Hematopoietic multipotent progenitor cell treated with erythropoietin and hydrocortisone succinate and interleukin-3 and kit ligand, for 15 days (in vitro differentiated cells): ENCODE measurements around the gene STIP1.
A peak's percentile ranks its signal among the peaks of the same experiment; 100 is the strongest.

Experiments
- DNase-seq: peaks from one replicate; pipeline ENCODE4 v3.0.0-alpha.2; 2015; ENCODE audit warnings: low spot score

Gene STIP1

DNA sequence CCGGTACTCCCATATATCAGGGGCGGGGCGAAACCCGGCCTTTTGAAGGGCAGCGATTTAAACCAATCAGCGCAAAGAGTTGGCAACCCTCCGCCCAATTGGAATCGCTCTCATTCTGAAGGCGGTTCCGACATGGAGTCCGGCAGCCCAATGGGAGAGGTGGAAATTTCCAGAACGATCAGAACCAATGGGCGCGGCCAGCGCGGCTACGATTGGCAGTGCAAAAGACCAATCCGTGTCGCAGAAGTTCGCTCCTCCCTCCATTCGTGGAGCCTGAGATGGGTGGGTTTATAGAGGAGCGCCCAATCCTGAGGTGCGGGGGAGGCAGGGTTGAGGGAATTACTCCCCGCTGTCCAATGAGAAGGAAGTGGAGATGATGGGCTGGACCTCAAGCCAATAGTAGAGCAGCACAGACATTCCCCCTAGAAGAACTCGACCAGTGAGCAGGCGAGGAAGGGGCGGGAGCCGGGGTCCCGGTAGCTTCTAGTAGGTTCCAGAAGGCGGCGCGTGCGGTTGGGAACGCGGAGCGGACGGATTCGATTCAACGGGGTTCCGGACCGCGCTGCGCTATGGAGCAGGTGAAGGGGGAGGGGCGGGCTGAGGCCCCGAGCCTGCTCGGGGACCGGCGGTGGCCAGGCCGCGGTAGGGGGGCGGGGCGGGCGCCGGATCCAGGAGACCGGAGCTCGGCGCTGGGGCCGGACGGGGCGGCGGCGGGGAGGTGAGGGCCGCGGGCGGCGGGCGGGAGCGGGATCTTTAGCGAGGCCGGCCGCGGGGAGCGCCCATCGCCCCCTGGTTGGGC, at the start of gene STIP1:
TSS of gene STIP1 (plus strand) at position 479 of the 799 bp plus-strand sequence. CDS start at position 570, 91 bp downstream.
- peak; percentile 100 for DNase-seq

DNA sequence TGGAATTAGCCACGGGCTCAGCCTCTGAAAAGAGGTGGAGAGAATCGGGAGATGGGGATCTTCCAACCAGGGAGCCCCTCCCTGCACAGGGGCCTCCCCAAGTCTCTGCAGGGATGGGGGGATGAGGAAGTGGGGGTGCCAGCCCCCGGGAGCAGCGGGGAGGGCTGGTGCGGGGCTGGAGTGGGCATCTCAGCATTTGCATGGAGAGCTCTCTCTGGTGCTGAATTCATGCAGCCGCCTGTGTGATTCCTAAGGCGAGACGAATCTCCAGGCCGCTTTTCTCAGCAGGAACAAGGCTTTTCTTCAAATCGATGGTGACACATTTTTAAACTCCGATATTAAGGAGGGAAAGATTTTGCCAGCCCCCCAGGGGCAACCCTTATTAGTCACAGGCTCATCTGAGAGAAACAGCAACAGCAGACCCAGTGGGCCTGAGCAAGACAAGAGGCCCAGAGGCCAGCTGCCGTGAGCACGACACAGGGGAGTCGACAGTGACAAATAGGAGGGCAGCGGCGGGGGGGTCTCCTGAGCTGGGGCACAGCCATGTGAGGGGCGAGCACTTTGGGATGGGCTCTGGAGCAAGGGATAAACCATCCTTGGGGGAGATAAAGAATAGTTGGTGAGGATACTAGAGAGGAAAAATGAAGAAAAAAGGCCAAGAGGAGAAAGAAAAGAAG, 49.1 kb upstream of the STIP1 start:
- no peak for DNase-seq

DNA sequence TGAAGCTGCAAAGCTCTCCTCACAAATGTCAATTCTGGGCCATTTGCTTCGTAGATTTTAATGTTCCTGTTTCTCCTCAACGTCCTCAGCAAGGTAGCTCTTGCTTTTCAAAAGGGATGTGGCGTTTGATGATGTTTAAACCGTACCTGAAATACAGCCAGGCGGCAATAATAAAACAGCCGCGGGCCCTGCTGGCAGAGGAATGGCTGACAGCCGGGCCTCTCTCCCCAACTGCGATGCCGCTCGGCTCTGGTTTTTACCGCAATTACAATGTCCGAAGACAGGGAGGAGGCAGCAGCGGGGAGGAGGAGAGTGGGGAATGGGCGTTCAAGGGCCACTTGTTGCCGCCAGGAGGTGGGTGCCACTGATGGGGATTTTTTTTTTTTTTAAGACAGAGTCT, 47.6 kb upstream of the STIP1 start:
- no peak for DNase-seq

DNA sequence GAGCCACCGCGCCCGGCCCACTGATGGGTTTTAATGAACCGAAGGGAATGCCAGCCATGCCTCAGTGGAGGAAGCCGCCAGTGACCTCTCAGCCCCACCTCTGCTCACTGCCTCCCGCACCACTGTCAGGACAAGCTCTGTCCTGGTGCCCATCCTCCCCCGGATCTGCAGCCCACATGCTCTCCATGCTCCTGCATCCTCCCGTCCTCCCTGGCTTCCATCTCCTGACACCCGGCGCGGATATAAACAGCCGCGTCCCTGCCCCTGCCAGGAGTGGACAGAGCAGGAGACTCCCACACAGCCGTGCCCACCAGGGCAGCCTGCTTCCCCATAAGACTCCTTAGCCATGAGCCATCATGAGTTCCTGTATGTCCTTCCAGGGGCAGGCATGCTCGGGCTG, 46.9 kb upstream of the STIP1 start:
- DNase-seq: no peak

DNA sequence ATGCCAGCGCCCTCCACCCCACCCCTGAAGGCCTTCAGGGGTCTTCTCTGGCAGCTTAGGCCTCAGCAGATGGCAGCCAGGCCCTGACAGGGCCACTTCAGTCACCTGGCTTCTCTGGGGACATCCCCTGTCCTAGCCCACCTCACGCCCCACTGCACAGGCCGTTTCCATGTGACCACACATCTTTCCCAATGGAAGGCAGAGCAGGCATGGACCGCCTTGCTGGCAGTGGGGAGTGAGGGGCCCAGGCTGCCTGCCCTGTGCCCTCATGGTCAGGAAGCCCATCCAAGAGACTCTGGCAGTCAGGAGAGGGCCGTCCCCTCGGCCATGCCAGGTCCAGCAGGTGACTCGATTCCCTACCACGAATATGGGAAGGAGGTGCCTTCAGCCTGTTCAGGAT, 45.9 kb upstream of the STIP1 start:
- DNase-seq: no peak

DNA sequence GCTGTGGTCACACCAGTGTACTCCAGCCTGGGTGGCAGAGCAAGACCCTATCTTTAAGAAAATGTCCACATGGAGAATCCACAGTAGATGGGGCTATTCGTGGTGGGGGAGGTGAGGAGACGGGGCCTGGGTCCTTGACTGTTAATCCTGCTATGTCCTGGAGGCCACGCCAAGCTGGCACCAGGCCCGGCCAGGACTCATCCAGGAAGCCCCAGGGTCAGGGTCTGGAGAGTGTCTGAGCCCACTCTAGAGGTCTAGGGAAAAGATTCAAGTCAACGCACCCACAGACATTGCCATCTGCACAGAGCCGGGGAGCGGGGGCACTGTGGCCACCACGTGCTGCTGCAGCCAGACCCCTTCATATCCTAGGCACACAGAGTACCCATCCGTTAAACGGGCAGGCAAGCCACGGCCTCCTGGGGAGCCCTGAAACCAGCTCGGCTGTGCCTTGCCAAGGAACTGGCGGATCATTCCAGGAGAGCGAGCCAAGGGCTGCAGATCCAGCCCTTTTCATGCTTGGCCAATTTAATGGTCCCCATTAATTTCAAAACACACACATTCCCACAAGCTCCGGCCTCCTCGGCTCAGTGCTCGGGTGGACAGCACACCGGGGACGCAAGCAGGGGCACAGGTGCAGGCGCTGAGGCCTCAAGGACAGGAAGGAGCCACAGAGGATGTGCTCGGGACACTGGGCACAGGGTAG, 44.7 kb upstream of the STIP1 start:
- no peak for DNase-seq

DNA sequence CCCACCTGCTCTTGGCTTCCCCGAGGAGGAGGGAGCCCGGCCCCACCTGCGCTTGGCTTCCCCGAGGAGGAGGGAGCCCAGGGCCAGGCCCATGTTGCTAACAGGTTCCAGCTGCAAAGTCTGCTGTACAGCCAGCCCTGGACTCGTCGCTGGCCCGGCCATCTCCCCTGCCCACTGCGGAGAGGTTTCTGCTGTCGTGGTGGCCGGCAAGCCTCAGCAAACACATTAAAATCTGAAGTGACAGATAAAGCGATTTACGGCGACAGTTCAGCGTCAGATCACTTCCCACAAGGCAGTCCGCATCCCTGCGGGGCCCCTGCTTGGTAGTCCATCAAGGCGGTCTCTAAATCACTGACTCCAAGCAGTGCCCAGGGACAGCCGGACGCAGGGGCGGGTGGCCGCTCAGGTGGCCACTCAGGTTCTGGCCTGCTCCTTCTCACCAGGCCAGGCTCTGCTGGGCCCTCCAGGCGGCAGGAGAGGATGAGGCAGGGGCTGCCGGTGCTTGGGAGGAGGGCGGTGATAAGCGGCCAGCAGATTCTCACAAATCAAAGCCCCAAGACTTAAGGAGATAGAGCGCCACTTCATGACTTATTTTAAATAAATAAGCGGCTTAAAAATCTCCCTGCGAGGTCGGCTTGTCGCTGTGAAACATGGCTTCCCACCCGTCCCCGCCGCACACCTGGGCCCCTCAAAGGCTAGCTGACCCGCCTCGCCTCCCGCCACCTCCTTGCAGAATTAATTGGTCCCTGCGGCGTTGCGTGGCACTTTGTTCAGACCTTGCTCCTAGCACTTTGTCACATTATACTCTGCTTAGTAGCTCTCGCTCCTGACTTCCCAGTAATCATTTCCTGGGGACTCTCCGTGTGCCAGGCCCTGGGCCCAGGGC, 41.1 kb upstream of the STIP1 start:
- no peak for DNase-seq

DNA sequence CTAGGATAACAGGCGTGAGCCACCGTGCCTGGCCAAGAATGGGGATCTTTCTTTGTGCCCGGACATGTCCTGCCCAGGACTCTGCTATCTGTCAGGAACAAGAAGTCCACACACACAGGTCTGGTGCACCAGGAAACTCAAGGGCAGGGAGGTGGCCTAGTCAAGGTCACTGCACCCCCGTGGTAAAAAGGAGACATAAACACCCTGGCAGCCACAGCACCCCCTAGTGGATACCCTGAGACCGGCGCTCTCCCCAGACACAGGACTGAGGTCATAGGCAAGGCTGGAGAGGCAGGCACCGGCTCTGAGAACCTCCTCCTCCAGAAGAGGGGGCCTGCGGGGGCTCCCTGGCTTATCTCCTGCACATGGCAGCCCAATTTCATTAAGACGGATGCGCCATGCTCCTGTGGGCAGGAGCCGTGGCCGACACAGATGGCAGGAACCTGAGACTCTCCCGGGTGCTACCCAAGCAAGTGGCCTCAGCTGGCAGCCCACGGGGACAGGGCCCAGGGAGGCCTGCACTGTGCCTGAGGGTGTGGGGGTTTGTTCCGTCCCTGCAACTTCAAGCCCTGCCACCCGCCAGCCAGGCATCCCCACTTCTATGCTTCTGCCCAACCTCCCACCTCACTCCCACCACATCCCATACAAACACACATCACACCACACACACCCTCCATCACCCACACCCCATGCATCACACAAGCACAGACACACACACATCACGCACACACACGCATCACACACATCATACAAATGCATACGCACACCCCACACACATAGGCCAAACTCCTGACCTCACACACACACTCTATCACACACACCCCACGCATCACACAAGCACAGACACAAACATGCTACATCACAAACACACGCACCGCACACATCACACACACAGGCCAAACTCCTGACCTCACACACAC, 39.7 kb upstream of the STIP1 start:
- DNase-seq: peak; percentile 66

DNA sequence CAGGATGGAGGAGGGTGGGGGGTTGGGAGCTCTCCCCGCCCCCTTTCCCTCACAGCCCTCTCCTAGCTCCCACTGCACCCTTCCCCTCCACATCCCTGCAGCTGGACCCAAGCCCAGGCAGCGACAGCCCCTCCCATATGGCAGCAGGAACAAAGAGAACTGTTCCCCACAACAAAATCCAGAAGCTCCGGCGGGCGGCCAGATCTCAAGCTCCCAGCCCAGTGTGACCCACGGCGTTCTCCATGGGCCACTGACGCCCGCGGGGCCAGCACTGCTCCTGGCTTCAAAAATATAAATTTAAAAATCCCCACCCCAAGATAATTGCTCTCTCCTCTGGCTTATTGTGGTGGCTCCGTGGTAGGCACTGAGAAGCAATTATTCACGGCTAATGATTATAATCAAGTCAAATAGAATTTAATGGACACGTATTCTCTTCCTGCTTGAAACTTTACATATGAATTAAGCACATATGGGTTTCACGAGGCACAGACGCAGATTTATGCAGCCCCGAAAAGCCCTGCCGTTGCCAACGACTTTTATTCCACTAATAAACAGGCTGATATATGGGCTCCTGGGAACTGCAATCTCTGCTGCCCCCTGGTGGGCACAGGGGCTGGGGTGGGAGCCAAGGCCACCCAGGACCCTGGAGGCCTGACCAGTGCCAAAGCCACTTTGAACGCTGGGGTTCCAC, 37.6 kb upstream of the STIP1 start:
- peak; percentile 66 for DNase-seq

DNA sequence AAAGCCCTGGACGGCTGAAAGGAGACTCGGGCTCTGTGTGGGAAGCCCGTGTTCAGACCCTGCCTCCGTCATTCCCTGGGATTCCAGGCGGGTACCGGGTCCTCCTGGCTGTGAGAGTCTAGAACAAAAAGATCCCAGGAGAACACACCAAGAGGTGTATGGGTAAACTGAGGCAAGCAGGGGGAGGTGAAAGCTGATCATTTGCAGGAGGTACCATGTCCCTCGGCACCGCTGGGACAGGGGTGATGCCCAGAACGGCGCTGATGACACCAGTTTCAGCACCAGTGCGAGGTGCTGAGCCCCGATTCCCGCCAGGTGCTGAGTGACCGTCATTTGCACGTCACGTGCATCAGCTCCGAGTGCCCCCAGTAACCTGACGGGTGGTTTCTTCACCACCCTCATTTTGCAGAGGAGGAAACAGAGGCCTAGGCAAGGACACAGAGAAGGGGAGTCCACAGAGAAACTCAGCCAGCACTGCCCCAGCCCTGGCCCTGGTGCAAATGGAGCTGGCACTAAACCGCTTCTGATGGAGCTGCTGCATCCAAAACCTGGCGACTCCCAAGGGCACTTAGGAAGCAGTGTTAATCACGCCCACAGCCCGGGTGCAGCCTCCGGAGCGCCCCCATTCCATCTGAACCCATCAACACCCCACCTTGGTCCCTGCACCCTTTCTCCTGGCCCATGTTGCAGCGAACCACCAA, 36.9 kb upstream of the STIP1 start:
- DNase-seq: no peak

DNA sequence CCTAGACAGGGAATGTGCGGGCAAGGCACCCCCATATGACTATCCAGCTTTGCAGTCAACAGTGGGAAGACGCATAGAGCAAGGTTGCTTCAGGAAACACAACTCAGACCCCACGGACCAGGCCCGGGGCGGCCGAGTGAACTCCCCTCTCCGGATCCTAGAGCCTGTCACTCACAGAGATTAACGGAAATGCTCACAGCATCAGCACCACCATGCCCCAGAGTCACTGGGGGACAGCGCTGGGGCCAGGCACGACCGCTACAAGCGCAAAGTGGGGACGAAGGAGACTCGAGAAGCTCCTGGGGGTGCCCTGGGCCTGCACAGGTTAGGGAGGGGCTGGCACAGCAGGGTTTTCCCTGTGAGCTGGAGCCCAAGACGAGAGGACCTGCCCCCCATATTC, 35.9 kb upstream of the STIP1 start:
- no peak for DNase-seq

DNA sequence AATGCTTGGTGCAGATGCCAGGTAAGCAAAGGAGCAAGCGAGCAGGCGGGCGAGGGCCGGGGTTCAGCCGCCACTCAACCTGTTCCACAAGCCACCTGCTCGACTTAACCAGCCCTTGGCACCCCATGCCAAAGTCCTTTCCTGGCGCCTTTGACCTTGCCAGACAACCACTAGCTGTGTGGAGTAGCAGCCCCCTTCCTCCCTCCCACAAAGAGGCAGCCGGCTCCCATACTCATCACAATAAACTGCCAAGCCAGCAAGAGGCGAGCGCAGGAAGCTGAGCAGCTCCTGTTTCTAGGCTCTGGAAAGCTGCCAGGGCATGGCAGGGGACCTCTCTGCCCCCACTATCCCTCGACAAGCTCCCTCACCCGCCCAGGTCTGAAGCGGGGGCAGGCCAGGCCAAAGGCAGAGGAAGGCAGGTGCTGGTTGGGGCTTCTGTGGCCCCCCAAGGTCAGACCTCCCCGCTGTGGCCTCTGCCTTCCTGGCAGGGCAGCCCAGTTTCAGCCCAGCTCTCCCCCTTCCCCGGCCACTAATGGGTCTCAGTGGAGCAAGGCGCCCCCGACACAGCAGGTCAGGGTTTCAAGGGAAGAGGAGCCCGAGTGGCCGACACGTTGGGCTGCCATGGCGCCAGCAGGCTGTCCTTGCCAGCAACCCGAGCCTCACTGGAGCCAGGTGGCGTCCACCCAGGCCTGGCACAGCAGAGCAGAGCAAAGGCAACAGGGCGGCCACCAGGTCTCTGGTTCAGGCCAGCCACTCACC, 35.3 kb upstream of the STIP1 start:
- no peak for DNase-seq

DNA sequence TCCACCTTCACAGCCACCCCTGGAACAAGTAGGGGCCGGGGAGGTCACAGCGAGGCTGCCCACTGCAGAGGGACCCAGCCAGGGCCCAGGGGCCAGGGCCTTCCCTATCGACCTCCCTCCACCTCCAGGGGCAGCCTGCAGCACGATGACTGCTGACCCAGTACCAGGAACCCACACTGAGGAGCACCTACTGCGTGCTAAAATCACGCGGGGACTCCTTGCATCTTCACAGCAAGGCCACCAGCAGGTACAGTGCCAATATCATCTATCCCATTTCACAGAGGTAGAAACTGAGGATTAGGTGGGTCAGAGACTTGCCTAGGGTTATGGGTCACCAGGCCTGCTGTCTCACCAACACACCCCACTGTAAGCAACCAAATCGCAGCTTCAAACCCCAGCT, 34.6 kb upstream of the STIP1 start:
- no peak for DNase-seq

DNA sequence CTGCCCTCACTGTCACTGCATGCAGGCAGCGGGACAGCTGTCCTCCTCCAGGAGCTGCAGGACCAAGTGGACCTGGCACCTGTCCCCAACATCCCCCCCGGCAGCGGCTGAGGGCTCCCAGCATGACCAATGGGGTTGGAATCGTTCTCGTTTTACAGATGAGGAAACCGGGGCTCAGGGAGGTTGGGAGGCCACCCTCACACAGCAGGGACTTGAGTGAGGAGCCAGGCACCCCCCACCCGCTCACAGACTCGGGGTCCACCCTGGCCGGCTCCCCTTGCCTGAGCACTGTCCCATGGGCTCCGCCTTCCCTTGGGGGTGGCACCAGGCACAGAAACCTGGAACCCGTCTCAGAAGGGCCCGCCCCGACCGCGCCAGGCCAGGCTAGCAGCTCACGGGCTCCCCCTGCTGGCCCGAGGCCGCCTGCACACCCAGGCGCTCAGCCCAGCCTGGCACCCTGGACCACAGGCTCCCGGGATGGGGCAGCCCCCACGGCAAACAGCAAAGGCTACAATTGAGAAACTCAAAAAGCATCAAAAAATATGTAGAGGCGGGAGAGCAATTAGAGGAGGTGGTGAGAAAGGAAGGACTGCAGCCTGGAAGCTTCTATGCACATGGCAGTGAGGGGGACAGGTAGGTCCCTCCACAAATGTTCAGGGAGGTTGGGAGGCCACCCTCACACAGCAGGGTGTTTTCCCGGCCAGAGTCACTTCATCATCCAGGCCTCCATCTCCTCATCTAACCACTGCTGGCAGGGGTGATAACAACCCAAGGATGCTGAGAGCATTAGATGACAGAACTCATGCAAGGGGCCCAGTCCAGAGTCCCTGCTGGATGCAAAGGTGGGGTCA, 32.9 kb upstream of the STIP1 start:
- DNase-seq: peak; percentile 75

DNA sequence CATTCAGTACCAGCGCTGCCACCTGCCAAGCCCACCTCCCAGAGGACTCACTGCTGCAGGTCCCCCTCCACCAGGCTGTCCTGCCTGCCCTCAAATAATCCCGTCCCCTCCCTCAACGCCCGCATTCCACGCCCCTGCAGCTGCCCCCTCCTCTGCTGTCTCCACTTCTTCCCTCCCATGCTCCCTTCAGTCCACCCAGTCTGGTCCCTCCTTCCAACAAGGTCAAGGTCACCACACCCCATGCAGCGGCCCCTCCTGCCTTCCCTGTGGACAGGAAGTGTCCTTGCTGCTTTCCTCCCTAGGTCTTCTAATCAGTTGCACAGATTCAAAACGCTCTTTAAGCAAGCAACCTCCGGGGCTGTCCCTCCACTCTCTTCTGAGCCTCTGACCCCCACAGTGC, 32.2 kb upstream of the STIP1 start:
- no peak for DNase-seq

DNA sequence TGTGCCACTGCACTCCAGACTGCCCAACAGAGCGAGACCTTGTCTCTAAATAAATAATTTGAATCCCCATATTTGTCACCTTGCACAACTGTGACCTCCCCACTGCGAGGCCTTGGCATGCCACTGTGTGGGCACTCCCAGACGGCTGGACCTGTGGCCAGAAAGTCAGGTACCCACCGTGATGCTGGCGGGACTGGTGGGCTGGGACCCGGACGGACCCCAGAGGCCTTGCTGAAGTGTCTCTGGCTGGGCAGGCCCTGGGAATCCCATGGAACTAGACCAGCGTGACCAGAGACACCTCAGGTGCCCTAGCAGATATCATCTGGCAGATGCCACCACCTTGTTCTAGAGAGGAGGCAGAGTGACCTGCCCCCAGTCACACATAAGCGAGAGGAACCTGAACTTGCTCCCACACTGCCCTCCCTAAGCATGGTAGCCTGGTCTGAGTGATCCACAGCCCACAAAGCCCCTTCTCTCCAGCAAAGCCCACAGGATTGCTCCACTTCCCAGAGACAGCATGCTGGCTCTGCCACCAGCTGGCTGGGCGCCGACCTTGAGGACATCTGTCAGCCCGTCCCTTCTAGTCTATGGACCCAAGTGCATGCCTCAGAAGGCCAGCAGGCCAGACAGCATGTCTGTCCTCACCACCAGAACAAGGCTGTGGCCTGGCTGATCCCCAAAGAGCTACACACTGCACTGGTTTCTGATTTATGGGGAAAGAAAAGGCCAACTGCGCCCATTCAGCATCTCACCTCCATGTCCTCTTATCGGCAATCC, 29.5 kb upstream of the STIP1 start:
- DNase-seq: no peak
